HepG2 (cell line): Measurements from ENCODE around the gene NDRG3. TPM values are rescaled to one million over a fixed set of nuclear protein-coding genes. Genes with fewer than 3 reads are reported as not detected.

Experiments used
- ATF7-NPFF ChIP-seq: sonication (generic); formaldehyde crosslinking; IDR thresholded peaks from 2 replicates; pipeline ENCODE4 v1.8.1; 2023; ENCODE audit warnings: mild to moderate bottlenecking, low read depth, missing genetic modification reagents, moderate library complexity
- CC2D1A ChIP-seq: sonication (generic); formaldehyde crosslinking; IDR thresholded peaks from 2 replicates; pipeline ENCODE4 v1.8.1; 2023; ENCODE audit warnings: mild to moderate bottlenecking, missing genetic modification reagents
- CEBPB ChIP-seq: IDR thresholded peaks from 2 replicates; pipeline ENCODE4 v1.6.1; 2011; ENCODE audit warnings: low read depth, low read length, improper control_type of control experiment, borderline replicate concordance
- DNMT3B ChIP-seq: conservative IDR thresholded peaks from 2 replicates; pipeline ENCODE4 v1.6.1; 2016; ENCODE audit warnings: missing biosample characterization, control low read depth
- FIP1L1 ChIP-seq: fragments of 200-400 bp; formaldehyde crosslinking; IDR thresholded peaks from 2 replicates; pipeline ENCODE4 v1.6.1; 2018; ENCODE audit warnings: low read depth, mild to moderate bottlenecking, low read length, moderate library complexity, borderline replicate concordance; ENCODE audit not compliant: insufficient read depth
- HDAC6 ChIP-seq: fragments of 200-600 bp; sonication (generic); IDR thresholded peaks from 2 replicates; pipeline ENCODE4 v1.7.0; 2017; ENCODE audit warnings: mild to moderate bottlenecking, antibody characterized with exemption, low read length, low read depth
- HNRNPH1 ChIP-seq: fragments of 200-400 bp; formaldehyde crosslinking; optimal IDR thresholded peaks from 2 replicates; pipeline ENCODE3; 2017; ENCODE audit warnings: mild to moderate bottlenecking, low read depth, low read length
- JUND ChIP-seq: sonication (generic); formaldehyde crosslinking; IDR thresholded peaks from 2 replicates; pipeline ENCODE4 v1.8.0; 2022; ENCODE audit warnings: mild to moderate bottlenecking, missing genetic modification reagents
- KLF16 ChIP-seq, 2 experiments: sonication (generic) in 1 of 2; formaldehyde crosslinking in 1 of 2; IDR thresholded peaks; 2 replicates each; pipeline versions ENCODE4 v1.6.1 to v1.8.0; 2016 to 2023; ENCODE audit warnings: missing genetic modification reagents in 2 of 2, missing compliant biosample characterization in 1 of 2
- MED13 ChIP-seq: sonication (generic); formaldehyde crosslinking; IDR thresholded peaks from 2 replicates; pipeline ENCODE4 v1.5.0; 2020; ENCODE audit warnings: missing genetic modification reagents
- NCOR1 ChIP-seq: fragments of 200-600 bp; sonication (generic); IDR thresholded peaks from 2 replicates; pipeline ENCODE4 v1.7.0; 2017; ENCODE audit warnings: antibody characterized with exemption, low read length, borderline replicate concordance
- NFRKB ChIP-seq: fragments of 450-650 bp; IDR thresholded peaks from 2 replicates; pipeline ENCODE4 v1.6.1; 2017
- NFYB ChIP-seq: sonication (generic); formaldehyde crosslinking; IDR thresholded peaks from 2 replicates; pipeline ENCODE4 v1.4.0; 2020; ENCODE audit warnings: missing genetic modification reagents
- RFX1 ChIP-seq: fragments of 450-650 bp; IDR thresholded peaks from 2 replicates; pipeline ENCODE4 v1.6.1; 2017
- RFX5 ChIP-seq: IDR thresholded peaks from 2 replicates; pipeline ENCODE4 v1.6.1; 2011; ENCODE audit warnings: low read depth, low read length, improper control_type of control experiment
- RNF2 ChIP-seq: fragments of 450-650 bp; conservative IDR thresholded peaks from 2 replicates; pipeline ENCODE4 v1.6.1; 2016; ENCODE audit warnings: low read depth
- SOX6 ChIP-seq, 2 experiments: fragments of 450-650 bp in 1 of 2; sonication (generic) in 1 of 2; formaldehyde crosslinking in 1 of 2; IDR thresholded peaks; 2 replicates each; pipeline versions ENCODE4 v1.4.0 to v1.6.1; 2017 to 2020; ENCODE audit warnings: antibody characterized with exemption in 1 of 2, mild to moderate bottlenecking in 1 of 2, missing genetic modification reagents in 1 of 2
- TEAD3 ChIP-seq: optimal IDR thresholded peaks from 2 replicates; pipeline ENCODE3; 2016; ENCODE audit warnings: borderline replicate concordance
- ZFP62 ChIP-seq: sonication (generic); formaldehyde crosslinking; IDR thresholded peaks from 2 replicates; pipeline ENCODE4 v1.4.0; 2020; ENCODE audit warnings: missing genetic modification reagents
- ZNF160 ChIP-seq: sonication (generic); formaldehyde crosslinking; IDR thresholded peaks from 2 replicates; pipeline ENCODE4 v1.8.0; 2022; ENCODE audit warnings: mild to moderate bottlenecking, inconsistent platforms, missing genetic modification reagents
- ZNF33A ChIP-seq: sonication (generic); formaldehyde crosslinking; IDR thresholded peaks from 2 replicates; pipeline ENCODE4 v1.5.1; 2020; ENCODE audit warnings: missing genetic modification reagents, mild to moderate bottlenecking, moderate library complexity, borderline replicate concordance
- ZNF451 ChIP-seq: sonication (generic); formaldehyde crosslinking; IDR thresholded peaks from 2 replicates; pipeline ENCODE4 v1.5.0; 2020; ENCODE audit warnings: mild to moderate bottlenecking, missing genetic modification reagents
- ZNF530 ChIP-seq: sonication (generic); formaldehyde crosslinking; IDR thresholded peaks from 2 replicates; pipeline ENCODE4 v1.5.0; 2020; ENCODE audit warnings: low read depth, mild to moderate bottlenecking, missing genetic modification reagents
- ZNF713 ChIP-seq: sonication (generic); formaldehyde crosslinking; IDR thresholded peaks from 2 replicates; pipeline ENCODE4 v1.4.0; 2020; ENCODE audit warnings: mild to moderate bottlenecking, missing genetic modification reagents
- ZNF737 ChIP-seq: sonication (generic); formaldehyde crosslinking; IDR thresholded peaks from 2 replicates; pipeline ENCODE4 v1.5.0; 2020; ENCODE audit warnings: missing genetic modification reagents, mild to moderate bottlenecking, borderline replicate concordance
- polyA plus RNA-seq, 8 experiments: library from polyadenylated mRNA; depleted of rRNA in 3 of 8; stranded (reverse) in 7 of 8; unstranded in 1 of 8; fragments of >200 nt; fragmentation: Illumina TruSeq in 4 of 8; extraction: Trizol in 4 of 8; gene quantifications; 2 replicates each; pipeline versions ENCODE4 v1.2.1 to v1.2.3, GENCODE V29; 2011 to 2016; ENCODE audit warnings: low read depth in 4 of 8, missing spikeins in 1 of 8, mixed read lengths in 1 of 8; ENCODE audit not compliant: insufficient read depth in 1 of 8
- total RNA-seq, 5 experiments: library from RNA; depleted of rRNA; stranded (reverse); fragments of >200 nt; fragmentation: Illumina TruSeq; extraction: Trizol; gene quantifications; 2 replicates each; pipeline ENCODE4 v1.2.3, GENCODE V29; 2016; ENCODE audit warnings: low read depth in 1 of 5
- TF ChIP-seq, protein P1 (sequence below): sonication (generic); formaldehyde crosslinking; IDR thresholded peaks from 2 replicates; pipeline ENCODE4 v1.9.0; 2022; ENCODE audit warnings: low read depth, missing genetic modification reagents
- TF ChIP-seq, protein P2 (sequence below): IDR thresholded peaks from 2 replicates; pipeline ENCODE4 v1.6.1; 2016
- TF ChIP-seq, protein P3 (sequence below): sonication (generic); formaldehyde crosslinking; IDR thresholded peaks from 2 replicates; pipeline ENCODE4 v1.5.0; 2020; ENCODE audit warnings: missing genetic modification reagents, mild to moderate bottlenecking, borderline replicate concordance

NDRG3 gene
- total and polyA plus RNA-seq, 2 of the 13 experiments (the other 11 are each of a cell fraction or from before 2014, with no cell fraction given), result 36.0 to 40.5 TPM

DNA sequence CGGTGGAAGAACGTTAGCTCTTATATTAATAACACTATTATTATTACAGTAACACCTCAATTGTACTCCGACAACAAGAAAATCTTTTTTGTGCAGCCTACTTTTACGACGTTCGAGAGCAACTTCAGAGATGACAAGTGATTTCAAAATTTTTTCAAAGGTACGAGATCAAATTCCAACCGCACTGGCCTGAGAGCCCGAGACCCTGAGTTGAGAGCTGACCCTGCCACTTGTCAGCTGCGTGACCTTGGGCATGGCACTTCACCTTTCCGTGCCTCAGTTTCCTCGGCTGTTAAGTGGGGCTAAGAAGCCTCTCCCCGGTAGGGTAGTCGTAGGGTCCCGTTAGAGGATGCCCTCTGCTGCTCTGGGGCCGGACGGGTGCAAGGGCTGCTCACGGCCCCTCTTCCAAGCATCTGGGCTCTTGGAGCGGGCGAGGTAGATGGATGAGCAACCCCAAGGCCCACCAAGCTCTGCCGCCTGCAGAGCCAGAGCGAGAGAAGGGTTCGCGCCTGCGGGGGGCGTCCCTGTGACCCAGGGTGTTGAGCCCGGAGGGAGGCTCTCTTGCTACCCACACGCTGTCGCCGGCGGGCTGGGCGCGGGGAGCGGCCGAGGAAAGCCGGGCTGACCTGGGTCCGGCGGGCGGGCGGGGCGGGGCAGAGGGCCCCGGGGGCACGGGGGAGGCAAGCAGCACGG lies 510 bp downstream of the NDRG3 start (continued):
- TF ChIP-seq NCOR1, result no peak
- TF ChIP-seq ZNF451 (CRISPR knock-in tag), result no peak; the same call in 1 of the 2 replicates
- TF ChIP-seq, protein P1, sequence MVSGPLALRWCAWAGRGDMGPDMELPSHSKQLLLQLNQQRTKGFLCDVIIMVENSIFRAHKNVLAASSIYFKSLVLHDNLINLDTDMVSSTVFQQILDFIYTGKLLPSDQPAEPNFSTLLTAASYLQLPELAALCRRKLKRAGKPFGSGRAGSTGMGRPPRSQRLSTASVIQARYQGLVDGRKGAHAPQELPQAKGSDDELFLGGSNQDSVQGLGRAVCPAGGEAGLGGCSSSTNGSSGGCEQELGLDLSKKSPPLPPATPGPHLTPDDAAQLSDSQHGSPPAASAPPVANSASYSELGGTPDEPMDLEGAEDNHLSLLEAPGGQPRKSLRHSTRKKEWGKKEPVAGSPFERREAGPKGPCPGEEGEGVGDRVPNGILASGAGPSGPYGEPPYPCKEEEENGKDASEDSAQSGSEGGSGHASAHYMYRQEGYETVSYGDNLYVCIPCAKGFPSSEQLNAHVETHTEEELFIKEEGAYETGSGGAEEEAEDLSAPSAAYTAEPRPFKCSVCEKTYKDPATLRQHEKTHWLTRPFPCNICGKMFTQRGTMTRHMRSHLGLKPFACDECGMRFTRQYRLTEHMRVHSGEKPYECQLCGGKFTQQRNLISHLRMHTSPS (CRISPR knock-in tag), result peak; percentile 69; the same call in 1 of the 2 replicates
- no peak for TF ChIP-seq ATF7-NPFF (CRISPR knock-in tag)
- TF ChIP-seq, protein P2, sequence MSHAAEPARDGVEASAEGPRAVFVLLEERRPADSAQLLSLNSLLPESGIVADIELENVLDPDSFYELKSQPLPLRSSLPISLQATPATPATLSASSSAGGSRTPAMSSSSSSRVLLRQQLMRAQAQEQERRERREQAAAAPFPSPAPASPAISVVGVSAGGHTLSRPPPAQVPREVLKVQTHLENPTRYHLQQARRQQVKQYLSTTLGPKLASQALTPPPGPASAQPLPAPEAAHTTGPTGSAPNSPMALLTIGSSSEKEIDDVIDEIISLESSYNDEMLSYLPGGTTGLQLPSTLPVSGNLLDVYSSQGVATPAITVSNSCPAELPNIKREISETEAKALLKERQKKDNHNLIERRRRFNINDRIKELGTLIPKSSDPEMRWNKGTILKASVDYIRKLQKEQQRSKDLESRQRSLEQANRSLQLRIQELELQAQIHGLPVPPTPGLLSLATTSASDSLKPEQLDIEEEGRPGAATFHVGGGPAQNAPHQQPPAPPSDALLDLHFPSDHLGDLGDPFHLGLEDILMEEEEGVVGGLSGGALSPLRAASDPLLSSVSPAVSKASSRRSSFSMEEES, result no peak
- peak; percentile 45; the same call in 1 of the 2 replicates for TF ChIP-seq MED13 (CRISPR knock-in tag)
- peak; percentile 91; the same call in 1 of the 2 replicates for TF ChIP-seq CC2D1A (CRISPR knock-in tag)
- no peak; the same call in 1 of the 2 replicates for TF ChIP-seq ZNF737 (CRISPR knock-in tag)
- TF ChIP-seq TEAD3 (CRISPR knock-in tag), result peak; percentile 38
- no peak for TF ChIP-seq FIP1L1
- TF ChIP-seq CEBPB, result no peak
- no peak for TF ChIP-seq ZFP62
- TF ChIP-seq JUND (CRISPR knock-in tag), result no peak
- no peak for TF ChIP-seq RFX1
- TF ChIP-seq ZNF530, result no peak
- no peak for TF ChIP-seq ZNF33A (CRISPR knock-in tag)
- TF ChIP-seq HDAC6, result no peak
- no peak for TF ChIP-seq SOX6 (IDR thresholded peaks at IDR 0.05)
- peak; percentile 30; the same call in 1 of the 2 replicates for TF ChIP-seq SOX6 (CRISPR knock-in tag; IDR thresholded peaks at IDR 0.05)
- TF ChIP-seq DNMT3B, result no peak
- TF ChIP-seq ZNF160 (CRISPR knock-in tag), result no peak
- TF ChIP-seq NFRKB, result no peak
- no peak for TF ChIP-seq ZNF713
- TF ChIP-seq RNF2, result no peak
- TF ChIP-seq HNRNPH1, result no peak
- no peak for TF ChIP-seq NFYB
- TF ChIP-seq RFX5, result no peak
- TF ChIP-seq, protein P3, sequence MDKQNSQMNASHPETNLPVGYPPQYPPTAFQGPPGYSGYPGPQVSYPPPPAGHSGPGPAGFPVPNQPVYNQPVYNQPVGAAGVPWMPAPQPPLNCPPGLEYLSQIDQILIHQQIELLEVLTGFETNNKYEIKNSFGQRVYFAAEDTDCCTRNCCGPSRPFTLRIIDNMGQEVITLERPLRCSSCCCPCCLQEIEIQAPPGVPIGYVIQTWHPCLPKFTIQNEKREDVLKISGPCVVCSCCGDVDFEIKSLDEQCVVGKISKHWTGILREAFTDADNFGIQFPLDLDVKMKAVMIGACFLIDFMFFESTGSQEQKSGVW (CRISPR knock-in tag), result no peak
- no peak for TF ChIP-seq KLF16 (CRISPR knock-in tag; IDR thresholded peaks at IDR 0.05)
